Fibroblast of pulmonary artery (primary cell): Measurements from ENCODE around the gene ABHD14A.

Experiments
- DNase-seq: peaks from one replicate; pipeline ENCODE4 v3.0.0-alpha.2; 2010; ENCODE audit warnings: low read depth
- H3K4me3 ChIP-seq: replicated peaks from 2 replicates; pipeline ENCODE4 v1.5.1; 2011; ENCODE audit warnings: low read depth, mild to moderate bottlenecking, control low read depth, low read length, moderate library complexity
- CTCF ChIP-seq: IDR thresholded peaks from 2 replicates; pipeline ENCODE4 v1.5.1; 2011; ENCODE audit warnings: mild to moderate bottlenecking, control low read depth, low read length, inconsistent platforms; ENCODE audit errors: missing control alignments

The ABHD14A gene

GRCh38 chr3:51960386-51960785, 14.5 kb upstream of the ABHD14A start:
- no peak for TF ChIP-seq CTCF
- DNase-seq = no peak
- no peak overlapping the region for H3K4me3 ChIP-seq

GRCh38 chr3:51961011-51961410, 13.9 kb upstream of the ABHD14A start:
- DNase-seq = no peak
- TF ChIP-seq CTCF = no peak
- H3K4me3 ChIP-seq = no peak overlapping the region

DNA sequence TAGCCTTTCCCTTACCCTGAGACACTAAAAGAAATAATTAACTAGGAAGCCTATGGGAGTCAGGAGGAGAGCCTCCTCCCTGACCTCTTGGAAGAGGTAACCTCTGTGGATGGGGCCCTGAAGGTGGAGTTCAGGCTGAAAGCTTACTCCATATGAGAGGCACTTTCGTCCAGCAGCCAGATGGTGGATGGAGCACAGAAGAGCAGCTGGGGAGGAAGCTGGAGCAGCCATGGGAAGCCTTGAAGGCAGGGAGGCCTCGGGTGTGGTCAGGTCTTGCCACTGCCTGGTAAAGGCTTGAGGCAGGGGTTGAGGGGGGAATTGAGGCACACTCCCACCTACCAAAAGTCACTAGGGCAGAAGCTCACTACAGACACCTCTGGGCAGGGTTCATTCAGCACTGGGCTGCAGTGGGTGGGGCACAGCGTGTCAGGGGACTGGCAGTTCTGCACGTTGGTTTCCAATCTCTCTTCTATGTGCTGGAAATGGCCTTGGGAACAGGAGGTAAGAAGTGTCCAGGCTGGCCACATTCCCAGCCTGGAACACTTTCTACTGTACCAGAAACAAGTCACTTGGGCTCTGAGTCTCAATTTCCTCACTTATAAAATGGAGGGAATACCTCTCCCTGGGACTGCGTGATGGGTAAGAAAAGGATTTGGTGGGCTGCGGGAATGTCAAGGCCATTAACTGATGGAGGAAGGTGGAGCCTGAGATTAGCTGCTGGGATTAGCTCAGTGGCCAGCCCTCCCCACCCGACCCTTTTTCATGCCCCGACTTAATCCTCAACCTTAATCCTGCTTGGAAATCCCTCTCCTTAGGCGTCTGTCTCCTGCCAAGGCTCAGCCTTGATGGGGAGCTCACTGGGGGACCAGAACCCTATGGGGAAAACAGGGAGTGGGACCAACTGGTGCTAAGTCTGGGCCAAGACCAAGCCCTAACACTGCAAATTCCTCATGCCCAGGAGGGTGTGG, 13.0 kb upstream of the ABHD14A start:
- DNase-seq = no peak
- H3K4me3 ChIP-seq = no peak overlapping the region
- no peak for TF ChIP-seq CTCF

DNA sequence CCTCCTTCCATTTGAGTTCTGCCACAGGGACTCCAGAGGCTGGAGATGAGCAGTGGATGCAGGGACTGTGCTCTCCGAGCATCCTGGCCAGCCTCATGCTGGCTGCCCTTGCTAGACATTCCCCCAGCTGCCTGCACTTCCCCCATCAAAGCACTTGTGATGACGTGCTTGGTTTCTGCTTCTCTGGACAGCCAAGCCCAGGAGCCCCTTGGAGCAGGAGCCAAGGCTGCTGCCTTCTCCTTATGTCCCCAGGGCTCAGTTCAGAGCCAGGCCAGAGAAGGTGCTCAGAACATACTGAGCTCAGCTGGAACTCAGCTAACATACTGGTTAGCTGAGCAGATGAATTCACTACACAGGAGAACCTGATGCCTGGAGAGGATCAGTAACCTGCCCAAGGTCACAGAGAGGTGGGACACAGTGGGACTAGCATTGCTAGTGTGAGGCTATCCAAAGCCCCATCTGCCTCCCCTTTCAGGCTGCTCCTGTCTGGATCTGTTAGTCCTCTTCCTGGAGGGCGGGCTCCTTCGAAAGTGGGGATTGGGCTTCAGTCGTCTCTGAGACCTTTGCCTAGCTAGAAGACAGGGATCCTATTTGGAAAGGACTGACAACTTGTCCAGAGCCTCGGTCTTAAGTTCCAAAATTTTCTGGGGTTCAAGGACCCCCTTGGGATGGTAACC, 11.9 kb upstream of the ABHD14A start:
- no peak for DNase-seq
- no peak for TF ChIP-seq CTCF
- no peak overlapping the region for H3K4me3 ChIP-seq

GRCh38 chr3:51963951-51964451, 10.9 kb upstream of the ABHD14A start:
- H3K4me3 ChIP-seq = no peak overlapping the region
- no peak for TF ChIP-seq CTCF
- no peak for DNase-seq

DNA sequence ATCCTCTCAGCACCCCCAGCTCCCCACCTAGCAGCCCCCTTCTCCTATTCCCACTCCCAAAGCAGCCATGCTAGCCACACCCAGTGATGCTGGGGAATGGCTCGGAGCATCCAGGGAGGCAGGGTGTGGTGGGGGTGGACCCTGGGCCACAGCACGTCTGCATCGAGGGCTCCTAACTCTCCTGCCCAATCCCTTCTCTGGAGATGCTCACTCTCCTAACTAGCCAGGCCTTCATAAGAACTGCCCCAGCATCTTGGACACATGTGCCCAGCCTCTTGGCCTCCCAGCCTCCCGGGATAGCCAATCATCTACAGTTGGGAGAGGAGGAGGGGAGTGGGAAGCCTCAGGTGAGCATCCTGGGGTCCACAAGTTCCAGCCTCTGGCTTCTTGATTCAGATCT, 10.3 kb upstream of the ABHD14A start:
- H3K4me3 ChIP-seq = no peak overlapping the region
- TF ChIP-seq CTCF = no peak

More for the DNA sequence above, 10.3 kb upstream of the ABHD14A start:
- no peak for DNase-seq
